H9 (cell line): ENCODE data around the gene EIF6. TPM values are rescaled to one million over a fixed set of nuclear protein-coding genes. Genes with fewer than 3 reads are reported as not detected.

Experiments used
- DNase-seq: peaks from one replicate; pipeline ENCODE4 v3.0.0-alpha.2; 2017
- H2AFZ ChIP-seq: one replicate; pipeline ENCODE4 v1.6.1; 2013; ENCODE audit warnings: mild to moderate bottlenecking, low read length, control low read depth, moderate library complexity
- H2AK5ac ChIP-seq: 2 replicates; pipeline ENCODE4 v1.6.1; 2013; ENCODE audit warnings: low read length, control low read depth, mixed read lengths; ENCODE audit not compliant: insufficient read length
- H2BK120ac ChIP-seq: one replicate; pipeline ENCODE4 v1.6.1; 2013; ENCODE audit warnings: low read depth, mild to moderate bottlenecking, low read length, control low read depth, inconsistent platforms; ENCODE audit not compliant: poor library complexity, severe bottlenecking
- H2BK12ac ChIP-seq: 2 replicates; pipeline ENCODE4 v1.6.1; 2013; ENCODE audit warnings: low read length, control low read depth, mixed read lengths, low read depth; ENCODE audit not compliant: insufficient read length
- H2BK15ac ChIP-seq: 2 replicates; pipeline ENCODE4 v1.6.1; 2013; ENCODE audit warnings: low read depth, low read length, control low read depth
- H2BK20ac ChIP-seq: one replicate; pipeline ENCODE4 v1.6.1; 2013; ENCODE audit warnings: low read depth, mild to moderate bottlenecking, low read length, control low read depth, inconsistent platforms; ENCODE audit not compliant: poor library complexity, severe bottlenecking
- H2BK5ac ChIP-seq: 2 replicates; pipeline ENCODE4 v1.6.1; 2013; ENCODE audit warnings: low read length, control low read depth, mixed read lengths; ENCODE audit not compliant: insufficient read length
- H3K14ac ChIP-seq: 2 replicates; pipeline ENCODE4 v1.6.1; 2013; ENCODE audit warnings: low read length, control low read depth; ENCODE audit not compliant: insufficient read depth
- H3K18ac ChIP-seq: 2 replicates; pipeline ENCODE4 v1.6.1; 2013; ENCODE audit warnings: low read depth, mild to moderate bottlenecking, mixed read lengths, low read length, control low read depth; ENCODE audit not compliant: insufficient read length
- H3K23ac ChIP-seq: 2 replicates; pipeline ENCODE4 v1.6.1; 2013; ENCODE audit warnings: low read length, control low read depth, mixed read lengths, low read depth; ENCODE audit not compliant: insufficient read length
- H3K23me2 ChIP-seq: 2 replicates; pipeline ENCODE4 v1.6.1; 2013; ENCODE audit warnings: low read depth, mild to moderate bottlenecking, mixed read lengths, low read length, control low read depth; ENCODE audit not compliant: insufficient read length, poor library complexity, severe bottlenecking
- H3K27ac ChIP-seq: 2 replicates; pipeline ENCODE4 v1.5.1; 2013; ENCODE audit warnings: low read length, control low read depth, mixed read lengths, low read depth; ENCODE audit not compliant: insufficient read length
- H3K27me3 ChIP-seq: 2 replicates; pipeline ENCODE4 v1.6.1; 2013; ENCODE audit warnings: low read length, control low read depth, inconsistent platforms; ENCODE audit not compliant: insufficient read depth
- H3K4ac ChIP-seq: 2 replicates; pipeline ENCODE4 v1.6.1; 2013; ENCODE audit warnings: low read depth, mild to moderate bottlenecking, control low read depth, inconsistent platforms, low read length, moderate library complexity
- H3K4me1 ChIP-seq: 2 replicates; pipeline ENCODE4 v1.6.1; 2013; ENCODE audit warnings: low read length, control low read depth, inconsistent platforms; ENCODE audit not compliant: insufficient read depth
- H3K4me2 ChIP-seq: 2 replicates; pipeline ENCODE4 v1.6.1; 2013; ENCODE audit warnings: low read length, control low read depth, mixed read lengths; ENCODE audit not compliant: insufficient read length, insufficient read depth
- H3K56ac ChIP-seq: 2 replicates; pipeline ENCODE4 v1.6.1; 2013; ENCODE audit warnings: low read depth, mild to moderate bottlenecking, mixed read lengths, low read length, control low read depth; ENCODE audit not compliant: insufficient read length
- H3K79me1 ChIP-seq: 2 replicates; pipeline ENCODE4 v1.6.1; 2013; ENCODE audit warnings: low read depth, mild to moderate bottlenecking, moderate library complexity, low read length, control low read depth, inconsistent platforms; ENCODE audit not compliant: insufficient read depth, poor library complexity, severe bottlenecking
- H3K79me2 ChIP-seq: 2 replicates; pipeline ENCODE4 v1.6.1; 2013; ENCODE audit warnings: low read length, control low read depth, inconsistent platforms; ENCODE audit not compliant: insufficient read depth
- H3K9ac ChIP-seq: 2 replicates; pipeline ENCODE4 v1.6.1; 2013; ENCODE audit warnings: low read length, control low read depth, mixed read lengths; ENCODE audit not compliant: insufficient read length; ENCODE audit errors: extremely low read depth
- H3K9me3 ChIP-seq: one replicate; pipeline ENCODE4 v1.6.1; 2013; ENCODE audit warnings: low read depth, low read length, inconsistent platforms; ENCODE audit not compliant: control insufficient read depth
- H3T11ph ChIP-seq: one replicate; pipeline ENCODE4 v1.6.1; 2013; ENCODE audit warnings: mild to moderate bottlenecking, low read length, control low read depth, inconsistent platforms
- H4K20me1 ChIP-seq: one replicate; pipeline ENCODE4 v1.6.1; 2013; ENCODE audit not compliant: control insufficient read depth, insufficient read length, insufficient read depth
- H4K5ac ChIP-seq: 2 replicates; pipeline ENCODE4 v1.6.1; 2013; ENCODE audit warnings: low read depth, mild to moderate bottlenecking, mixed read lengths, low read length, control low read depth; ENCODE audit not compliant: insufficient read length
- H4K8ac ChIP-seq: replicated peaks from 2 replicates; pipeline ENCODE4 v1.6.1; 2013; ENCODE audit warnings: low read length, control low read depth, mixed read lengths, low read depth; ENCODE audit not compliant: insufficient read length
- H4K91ac ChIP-seq: 2 replicates; pipeline ENCODE4 v1.6.1; 2013; ENCODE audit warnings: low read depth, mild to moderate bottlenecking, moderate library complexity, mixed read lengths, low read length, control low read depth; ENCODE audit not compliant: insufficient read length
- H3K27ac Mint-ChIP-seq, 3 experiments: 2 replicates in 2 of 3; 3 replicates in 1 of 3; pipeline ENCODE4 v1.8.0; 2020 to 2021; ENCODE audit warnings: mixed read lengths in 3 of 3, mild to moderate bottlenecking in 1 of 3, moderate library complexity in 1 of 3
- H3K27me3 Mint-ChIP-seq: 2 replicates; pipeline ENCODE4 v1.8.0; 2021; ENCODE audit warnings: low read depth, mild to moderate bottlenecking, moderate library complexity, mixed read lengths
- H3K36me3 Mint-ChIP-seq, 3 experiments: 2 replicates in 2 of 3; 3 replicates in 1 of 3; pipeline ENCODE4 v1.8.0; 2020 to 2021; ENCODE audit warnings: low read depth in 3 of 3, mixed read lengths in 3 of 3; ENCODE audit not compliant: insufficient read depth in 1 of 3
- H3K4me1 Mint-ChIP-seq, 2 experiments: 2 replicates each; pipeline ENCODE4 v1.8.0; 2020; ENCODE audit warnings: mixed read lengths in 2 of 2
- H3K4me3 Mint-ChIP-seq, 2 experiments: 2 replicates in 1 of 2; 3 replicates in 1 of 2; pipeline ENCODE4 v1.8.0; 2020 to 2021; ENCODE audit warnings: mild to moderate bottlenecking in 2 of 2, mixed read lengths in 2 of 2, moderate library complexity in 1 of 2
- H3K9me3 Mint-ChIP-seq, 2 experiments: 2 replicates in 1 of 2; 3 replicates in 1 of 2; pipeline ENCODE4 v1.8.0; 2020; ENCODE audit warnings: mild to moderate bottlenecking in 2 of 2, mixed read lengths in 2 of 2, moderate library complexity in 1 of 2
- CTCF ChIP-seq: fragments of 200-600 bp; sonication (generic); conservative IDR thresholded peaks from 3 replicates; pipeline ENCODE4 v1.8.0; 2021; ENCODE audit warnings: antibody characterized with exemption, mild to moderate bottlenecking
- WGBS: extraction: QIAGEN DNeasy Blood & Tissue Kit; methylation state at CpG from one replicate; pipeline ENCODE4 v1.1.7; 2013; ENCODE audit warnings: missing lambda C conversion rate, low lambda C conversion rate, mixed read lengths; ENCODE audit not compliant: insufficient read length; ENCODE audit errors: extremely low coverage; 5-methylcytosine and 5-hydroxymethylcytosine counted together
- total RNA-seq: library from RNA; stranded (reverse); gene quantifications from 2 replicates; pipeline ENCODE4 v1.2.1, GENCODE V29; 2021

EIF6 gene
- total RNA-seq, 1 experiment from 2014 or later, result 150 TPM

DNA sequence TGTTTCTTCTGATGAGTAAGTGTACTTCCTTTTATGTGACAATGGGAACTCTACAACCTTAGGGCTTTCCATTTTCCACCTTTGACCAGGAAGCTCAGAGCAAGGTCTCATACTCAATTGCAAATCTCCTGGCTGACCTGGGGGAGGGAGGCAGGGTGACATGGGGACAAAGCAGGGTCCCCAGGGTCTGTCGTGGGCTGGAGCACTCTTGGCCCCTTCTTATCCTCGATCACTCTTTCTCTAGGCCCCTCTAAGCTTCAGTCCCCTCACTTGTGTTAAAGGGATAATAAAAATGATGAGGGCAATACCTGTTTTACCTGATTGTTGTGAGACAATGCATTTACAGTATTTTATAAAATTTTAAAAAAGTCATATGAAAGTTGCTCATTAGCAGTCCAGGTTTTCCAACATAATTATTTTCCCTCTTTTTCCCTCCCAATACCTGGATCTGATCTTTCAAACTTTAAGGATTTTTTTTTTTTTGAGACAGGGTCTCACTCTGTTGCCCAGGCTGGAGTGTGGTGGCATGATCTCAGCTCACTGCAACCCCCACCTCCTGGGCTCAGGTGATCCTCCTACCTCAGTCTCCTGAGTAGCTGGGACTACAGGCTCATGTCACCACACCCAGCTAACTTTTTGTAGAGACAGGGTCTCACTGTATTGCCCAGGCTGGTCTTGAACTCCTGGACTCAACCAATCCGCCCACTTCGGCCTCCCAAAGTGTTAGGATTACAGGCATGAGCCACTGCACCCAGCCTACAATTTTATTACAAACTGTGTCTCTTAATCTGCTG is 16.1 kb upstream of the EIF6 start:
- Mint-ChIP-seq H3K27me3 (peaks cover 10% of the 10 kb centered on the region), H3K4me1 (peaks cover 13 to 17% of the 10 kb centered on the region in 2 experiments), H3K4me3 (no peak overlapping the region), H3K27ac (no peak overlapping the region), H3K9me3 (no peaks in the 10 kb centered on the region; a peak in 1 of 5 replicates), H3K36me3 (no peaks in the 10 kb centered on the region; a peak in 1 of 7 replicates)
- Histone ChIP-seq H3K27me3 (no peaks in the 10 kb centered on the region), H3K4ac (no peak overlapping the region), H2BK5ac (no peak overlapping the region), H4K5ac (no peak overlapping the region), H3K9ac (no peak overlapping the region), H4K8ac (no peak overlapping the region), H3K14ac (no peak overlapping the region), H3K4me2 (no peak overlapping the region), H2BK15ac (no peak overlapping the region), H4K20me1 (no peaks in the 10 kb centered on the region), H3K79me2 (no peaks in the 10 kb centered on the region), H3K18ac (no peak overlapping the region), H3K23me2 (peaks cover 4% of the 10 kb centered on the region), H2BK12ac (no peak overlapping the region), H3K4me1 (peaks cover 3% of the 10 kb centered on the region; the same call in 1 of the 2 replicates), H3K23ac (no peak overlapping the region), H2AK5ac (no peak overlapping the region), H3K79me1 (no peaks in the 10 kb centered on the region), H3K9me3 (no peaks in the 10 kb centered on the region), H3K27ac (no peak overlapping the region), H2BK120ac (no peak overlapping the region), H2AFZ (no peak overlapping the region), H3T11ph (no peak overlapping the region), H3K56ac (no peak overlapping the region), H4K91ac (no peak overlapping the region), H2BK20ac (no peak overlapping the region)
- DNase-seq, result no peak
- TF ChIP-seq CTCF, result no peak
- no CpG with 5 or more reads among the region's 4 CpGs for WGBS
